IMR-90 (cell line): ENCODE measurements around the gene MPV17L.
"Not testable (repeated sequence)": the region's sequence is repeated elsewhere in the genome, so short reads cannot be mapped to it uniquely, and the experiment has no call there.

Source experiments
- CHD1 ChIP-seq: IDR thresholded peaks from 2 replicates; pipeline ENCODE4 v1.6.1; 2012; ENCODE audit warnings: low read depth, low read length, improper control_type of control experiment
- NFE2L2 ChIP-seq: fragments of 150-350 bp; IDR thresholded peaks from 2 replicates; pipeline ENCODE4 v1.6.1; 2016; ENCODE audit warnings: low read depth, mild to moderate bottlenecking, low read length
- POLR2A ChIP-seq: IDR thresholded peaks from 2 replicates; pipeline ENCODE4 v1.6.1; 2012; ENCODE audit warnings: mild to moderate bottlenecking, low read depth, low read length
- RAD21 ChIP-seq: IDR thresholded peaks from 2 replicates; pipeline ENCODE4 v1.6.1; 2012; ENCODE audit warnings: low read length, improper control_type of control experiment
- RCOR1 ChIP-seq: IDR thresholded peaks from 2 replicates; pipeline ENCODE4 v1.6.1; 2012; ENCODE audit warnings: mild to moderate bottlenecking, low read length, improper control_type of control experiment; ENCODE audit not compliant: insufficient replicate concordance
- SMC3 ChIP-seq: fragments of 150-350 bp; IDR thresholded peaks from 2 replicates; pipeline ENCODE4 v1.6.1; 2016; ENCODE audit warnings: low read depth, mild to moderate bottlenecking, antibody characterized with exemption, low read length, moderate library complexity
- TF ChIP-seq, protein P1 (sequence below): conservative IDR thresholded peaks from 2 replicates; pipeline ENCODE4 v1.5.1; 2012; ENCODE audit warnings: mild to moderate bottlenecking, low read depth, low read length, improper control_type of control experiment
- TF ChIP-seq, protein P2 (sequence below): fragments of 150-350 bp; IDR thresholded peaks from 2 replicates; pipeline ENCODE4 v1.6.1; 2016; ENCODE audit warnings: low read depth, mild to moderate bottlenecking, low read length, moderate library complexity, borderline replicate concordance

DNA sequence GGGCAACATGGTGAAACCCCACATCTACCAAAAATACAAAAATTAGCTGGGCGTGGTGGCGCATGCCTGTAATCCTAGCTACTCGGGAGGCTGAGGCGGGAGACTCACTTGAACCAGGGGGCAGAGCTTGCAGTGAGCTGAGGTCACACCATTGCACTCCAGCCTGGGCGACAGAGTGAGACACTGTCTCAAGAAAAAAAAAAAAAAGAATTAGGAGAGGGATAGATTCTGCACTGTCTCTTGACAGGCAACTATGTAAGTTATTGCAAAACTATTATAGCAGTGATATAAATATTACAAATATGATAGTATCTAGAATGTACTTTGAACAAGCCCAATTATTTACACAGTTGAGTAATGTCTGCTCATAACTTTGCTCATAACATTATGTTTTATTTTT, 46.6 kb downstream of the MPV17L start:
- TF ChIP-seq, protein P1, sequence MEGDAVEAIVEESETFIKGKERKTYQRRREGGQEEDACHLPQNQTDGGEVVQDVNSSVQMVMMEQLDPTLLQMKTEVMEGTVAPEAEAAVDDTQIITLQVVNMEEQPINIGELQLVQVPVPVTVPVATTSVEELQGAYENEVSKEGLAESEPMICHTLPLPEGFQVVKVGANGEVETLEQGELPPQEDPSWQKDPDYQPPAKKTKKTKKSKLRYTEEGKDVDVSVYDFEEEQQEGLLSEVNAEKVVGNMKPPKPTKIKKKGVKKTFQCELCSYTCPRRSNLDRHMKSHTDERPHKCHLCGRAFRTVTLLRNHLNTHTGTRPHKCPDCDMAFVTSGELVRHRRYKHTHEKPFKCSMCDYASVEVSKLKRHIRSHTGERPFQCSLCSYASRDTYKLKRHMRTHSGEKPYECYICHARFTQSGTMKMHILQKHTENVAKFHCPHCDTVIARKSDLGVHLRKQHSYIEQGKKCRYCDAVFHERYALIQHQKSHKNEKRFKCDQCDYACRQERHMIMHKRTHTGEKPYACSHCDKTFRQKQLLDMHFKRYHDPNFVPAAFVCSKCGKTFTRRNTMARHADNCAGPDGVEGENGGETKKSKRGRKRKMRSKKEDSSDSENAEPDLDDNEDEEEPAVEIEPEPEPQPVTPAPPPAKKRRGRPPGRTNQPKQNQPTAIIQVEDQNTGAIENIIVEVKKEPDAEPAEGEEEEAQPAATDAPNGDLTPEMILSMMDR, result not testable (repeated sequence)
- TF ChIP-seq POLR2A, CHD1, SMC3, NFE2L2, RAD21, RCOR1: not testable (repeated sequence)
- TF ChIP-seq, protein P2, sequence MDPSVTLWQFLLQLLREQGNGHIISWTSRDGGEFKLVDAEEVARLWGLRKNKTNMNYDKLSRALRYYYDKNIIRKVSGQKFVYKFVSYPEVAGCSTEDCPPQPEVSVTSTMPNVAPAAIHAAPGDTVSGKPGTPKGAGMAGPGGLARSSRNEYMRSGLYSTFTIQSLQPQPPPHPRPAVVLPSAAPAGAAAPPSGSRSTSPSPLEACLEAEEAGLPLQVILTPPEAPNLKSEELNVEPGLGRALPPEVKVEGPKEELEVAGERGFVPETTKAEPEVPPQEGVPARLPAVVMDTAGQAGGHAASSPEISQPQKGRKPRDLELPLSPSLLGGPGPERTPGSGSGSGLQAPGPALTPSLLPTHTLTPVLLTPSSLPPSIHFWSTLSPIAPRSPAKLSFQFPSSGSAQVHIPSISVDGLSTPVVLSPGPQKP, result not testable (repeated sequence)
